GM23338 (cell line): ENCODE results near the gene C11orf24.

Source experiments
- CREB1 ChIP-seq: fragments of 250-450 bp; sonication (Bioruptor Pico); IDR thresholded peaks from 2 replicates; pipeline ENCODE4 v1.5.0; 2020; ENCODE audit warnings: low read depth, mild to moderate bottlenecking, moderate library complexity
- CTCF ChIP-seq, 2 experiments: fragments of 200-600 bp in 1 of 2; sonication (generic) in 1 of 2; conservative IDR thresholded peaks; 2 replicates each; pipeline versions ENCODE4 v1.5.1 to v1.6.1; 2016 to 2017; ENCODE audit warnings: antibody characterized with exemption in 2 of 2, low read depth in 2 of 2, mild to moderate bottlenecking in 2 of 2, moderate library complexity in 1 of 2
- ETS1 ChIP-seq: IDR thresholded peaks from 2 replicates; pipeline ENCODE4 v1.6.1; 2016; ENCODE audit warnings: antibody characterized with exemption
- EZH2 ChIP-seq: fragments of 200-600 bp; sonication (generic); IDR thresholded peaks from one replicate; pipeline ENCODE4 v1.8.0; 2017; ENCODE audit warnings: antibody characterized with exemption, mild to moderate bottlenecking, low read depth; ENCODE audit not compliant: unreplicated experiment
- EZH2phosphoT487 ChIP-seq: fragments of 200-600 bp; sonication (generic); IDR thresholded peaks from one replicate; pipeline ENCODE4 v1.8.1; 2018; ENCODE audit warnings: antibody characterized with exemption; ENCODE audit not compliant: unreplicated experiment
- JUNB ChIP-seq: IDR thresholded peaks from one replicate; pipeline ENCODE4 v1.6.1; 2016; ENCODE audit warnings: antibody characterized with exemption; ENCODE audit not compliant: unreplicated experiment
- NANOG ChIP-seq: IDR thresholded peaks from 2 replicates; pipeline ENCODE4 v1.6.1; 2016; ENCODE audit warnings: antibody characterized with exemption, borderline replicate concordance
- POLR2AphosphoS5 ChIP-seq: IDR thresholded peaks from 2 replicates; pipeline ENCODE4 v1.6.1; 2016; ENCODE audit warnings: antibody characterized with exemption, low read depth
- REST ChIP-seq: IDR thresholded peaks from one replicate; pipeline ENCODE4 v1.6.1; 2018; ENCODE audit warnings: antibody characterized with exemption; ENCODE audit not compliant: unreplicated experiment
- STAT1 ChIP-seq: IDR thresholded peaks from one replicate; pipeline ENCODE4 v1.6.1; 2016; ENCODE audit warnings: antibody characterized with exemption; ENCODE audit not compliant: unreplicated experiment
- ZNF331 ChIP-seq: fragments of 250-450 bp; sonication (Bioruptor Pico); IDR thresholded peaks from 2 replicates; pipeline ENCODE4 v1.5.0; 2020; ENCODE audit warnings: low read depth, mild to moderate bottlenecking, moderate library complexity

- TF ChIP-seq CTCF (conservative IDR thresholded peaks at IDR 0.05; ENCODE audit: low read depth in 2 of 2) (no peak), REST (no peak), JUNB (no peak), POLR2AphosphoS5 (no peak), EZH2 (no peak), EZH2phosphoT487 (no peak), NANOG (no peak), STAT1 (no peak), CREB1 (CRISPR knock-in tag) (no peak), ZNF331 (CRISPR knock-in tag) (no peak), ETS1 (no peak)
These were observed 30.5 kb upstream of the C11orf24 start for GRCh38 chr11:68302256-68302655.
